ENCODE measurements around the gene LYRM4.

The LYRM4 gene

GRCh38 chr6:5120011-5120410 is 140.7 kb downstream of the LYRM4 start:
- Histone ChIP-seq H3K27ac (no peak overlapping the region), H3K79me2 (peaks cover 3% of the 10 kb centered on the region), H3K27me3 (ENCODE audit: control insufficient read depth, insufficient read depth, low read length) (no peaks in the 10 kb centered on the region), H3K9me3 (ENCODE audit: control insufficient read depth, low read length) (no peaks in the 10 kb centered on the region), H3K36me3 (ENCODE audit: control insufficient read depth, insufficient read depth, low read length) (no peaks in the 10 kb centered on the region), H3K4me3 (ENCODE audit: low read depth, low read length) (no peak overlapping the region), H3K9ac (no peak overlapping the region), H3K4me2 (ENCODE audit: low read length) (no peak overlapping the region), H3K4me1 (no peaks in the 10 kb centered on the region), H2AFZ (no peak overlapping the region)
- TF ChIP-seq CTCF (IDR thresholded peaks at IDR 0.05) = no peak

DNA sequence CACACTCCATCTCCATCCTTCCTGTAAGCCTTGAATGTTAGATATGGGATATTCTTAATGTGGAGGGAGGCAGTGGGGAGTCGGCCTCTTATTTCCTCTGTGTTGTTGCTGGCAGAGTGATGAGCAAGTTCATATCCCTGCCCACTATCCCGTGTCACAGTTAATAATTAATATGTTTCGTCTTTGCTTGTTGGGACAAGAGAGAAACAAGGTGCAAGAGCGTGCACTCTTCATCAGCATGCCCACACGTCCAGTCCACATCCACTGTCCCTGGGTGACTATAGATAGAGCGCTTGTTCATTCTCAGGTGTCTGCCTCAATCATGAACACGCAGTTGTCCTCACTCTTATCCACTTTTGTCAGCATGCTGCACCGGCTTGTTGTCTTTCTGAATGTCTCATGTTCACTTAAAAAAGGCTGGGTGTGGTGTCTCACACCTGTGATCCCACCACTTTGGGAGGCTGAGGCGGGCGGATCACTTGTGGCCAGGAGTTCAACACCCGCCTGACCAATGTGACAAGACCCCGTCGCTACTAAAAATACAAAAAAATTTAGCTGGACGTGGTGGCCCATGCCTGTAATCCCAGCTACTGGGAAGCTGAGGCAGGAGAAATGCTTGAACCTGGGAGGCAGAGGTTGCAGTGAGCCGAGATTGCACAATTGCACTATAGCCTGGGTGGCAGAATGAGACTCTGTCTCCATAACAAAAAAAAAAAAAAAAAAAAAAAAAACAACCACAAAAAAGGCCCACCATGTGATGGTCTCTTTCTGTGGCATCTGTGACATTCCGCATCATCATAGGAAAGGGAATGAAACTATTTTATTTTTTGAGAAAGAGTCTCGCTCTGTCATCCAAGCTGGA is 141.4 kb downstream of the LYRM4 start:
- H2AFZ ChIP-seq = no peak overlapping the region
- no peaks in the 10 kb centered on the region for H3K36me3 ChIP-seq (ENCODE audit: control insufficient read depth, insufficient read depth, low read length)
- H3K27me3 ChIP-seq (ENCODE audit: control insufficient read depth, insufficient read depth, low read length) = no peaks in the 10 kb centered on the region
- no peaks in the 10 kb centered on the region for H3K4me1 ChIP-seq
- no peaks in the 10 kb centered on the region for H3K9me3 ChIP-seq (ENCODE audit: control insufficient read depth, low read length)
- peaks cover 3% of the 10 kb centered on the region for H3K79me2 ChIP-seq
- no peak overlapping the region for H3K4me3 ChIP-seq (ENCODE audit: low read depth, low read length)
- H3K27ac ChIP-seq = no peak overlapping the region
- no peak for TF ChIP-seq CTCF (IDR thresholded peaks at IDR 0.05)
- no peak overlapping the region for H3K4me2 ChIP-seq (ENCODE audit: low read length)
- H3K9ac ChIP-seq = no peak overlapping the region

- H3K4me1 ChIP-seq = no peaks in the 10 kb centered on the region
These were observed 144.3 kb downstream of the LYRM4 start for GRCh38 chr6:5116243-5116991.

DNA sequence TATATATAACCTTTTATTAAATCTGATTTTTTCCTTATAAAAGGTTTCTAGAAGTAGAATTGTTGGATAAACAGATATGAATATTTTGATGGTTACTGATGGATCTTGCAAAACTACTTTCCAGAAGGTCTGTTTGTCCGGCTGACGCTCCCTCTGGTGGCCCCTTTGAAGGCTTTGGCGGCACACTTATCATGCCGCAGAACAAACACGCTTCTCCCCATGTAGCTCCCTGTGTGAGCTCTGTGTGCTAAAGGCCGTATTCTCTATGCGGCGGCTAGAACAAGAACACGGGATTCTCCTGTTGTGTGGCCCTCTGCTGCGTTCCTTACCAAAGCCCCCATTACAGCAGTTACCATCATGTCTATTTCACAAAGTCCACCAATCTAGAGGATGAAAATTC is 145.6 kb downstream of the LYRM4 start:
- Histone ChIP-seq H2AFZ (no peak overlapping the region), H3K4me1 (no peaks in the 10 kb centered on the region), H3K9ac (no peak overlapping the region), H3K79me2 (no peaks in the 10 kb centered on the region), H3K4me2 (ENCODE audit: low read length) (no peak overlapping the region), H3K27me3 (ENCODE audit: control insufficient read depth, insufficient read depth, low read length) (no peaks in the 10 kb centered on the region), H3K36me3 (ENCODE audit: control insufficient read depth, insufficient read depth, low read length) (no peaks in the 10 kb centered on the region), H3K27ac (no peak overlapping the region), H3K9me3 (ENCODE audit: control insufficient read depth, low read length) (no peaks in the 10 kb centered on the region), H3K4me3 (ENCODE audit: low read depth, low read length) (no peak overlapping the region)
- no peak for TF ChIP-seq CTCF (IDR thresholded peaks at IDR 0.05)

More at GRCh38 chr6:5116243-5116991, 144.3 kb downstream of the LYRM4 start:
- no peaks in the 10 kb centered on the region for H3K9me3 ChIP-seq (ENCODE audit: control insufficient read depth, low read length)
- no peak overlapping the region for H3K4me3 ChIP-seq (ENCODE audit: low read depth, low read length)
- H3K27ac ChIP-seq = no peak overlapping the region
- TF ChIP-seq CTCF (IDR thresholded peaks at IDR 0.05) = no peak
- no peak overlapping the region for H3K4me2 ChIP-seq (ENCODE audit: low read length)
- H3K9ac ChIP-seq = no peak overlapping the region
- H2AFZ ChIP-seq = no peak overlapping the region
- no peaks in the 10 kb centered on the region for H3K79me2 ChIP-seq
- H3K36me3 ChIP-seq (ENCODE audit: control insufficient read depth, insufficient read depth, low read length) = no peaks in the 10 kb centered on the region
- no peaks in the 10 kb centered on the region for H3K27me3 ChIP-seq (ENCODE audit: control insufficient read depth, insufficient read depth, low read length)
